ENCODE results near the gene PAK1.

Gene PAK1

DNA sequence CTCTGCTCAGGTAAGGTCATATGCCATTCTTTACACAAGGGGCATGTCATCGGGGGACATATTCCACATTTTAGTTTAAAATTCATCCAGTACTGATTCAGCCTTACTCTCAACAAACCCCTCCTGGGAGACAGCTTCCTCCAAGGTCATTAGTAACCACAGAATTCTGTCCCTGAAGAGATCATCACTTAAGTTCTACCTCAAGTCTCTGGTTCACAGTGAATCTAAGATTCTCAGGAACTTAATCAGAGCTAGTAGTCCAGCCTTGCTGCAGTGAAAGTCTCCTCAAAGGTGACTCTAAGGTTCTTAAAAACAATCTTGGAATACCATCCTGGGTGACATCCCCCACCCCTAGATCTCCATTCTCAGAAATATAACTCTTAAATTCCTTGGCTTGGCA is 153.5 kb downstream of the PAK1 start:
- no peak overlapping the region for H3K4me2 ChIP-seq (ENCODE audit: low read depth, low read length, poor library complexity, severe bottlenecking)
- no peaks in the 10 kb centered on the region for H3K9me2 ChIP-seq (replicated peaks; ENCODE audit: insufficient read depth, low read length)
- no peak overlapping the region for H2AFZ ChIP-seq (ENCODE audit: low read depth, low read length, severe bottlenecking)
- H3K36me3 ChIP-seq (ENCODE audit: low read length): no peaks in the 10 kb centered on the region
- no peaks in the 10 kb centered on the region for H3K27me3 ChIP-seq (ENCODE audit: low read length)
- H3K9me3 ChIP-seq (ENCODE audit: insufficient read depth, low read length): no peaks in the 10 kb centered on the region
- TF ChIP-seq, protein P1, sequence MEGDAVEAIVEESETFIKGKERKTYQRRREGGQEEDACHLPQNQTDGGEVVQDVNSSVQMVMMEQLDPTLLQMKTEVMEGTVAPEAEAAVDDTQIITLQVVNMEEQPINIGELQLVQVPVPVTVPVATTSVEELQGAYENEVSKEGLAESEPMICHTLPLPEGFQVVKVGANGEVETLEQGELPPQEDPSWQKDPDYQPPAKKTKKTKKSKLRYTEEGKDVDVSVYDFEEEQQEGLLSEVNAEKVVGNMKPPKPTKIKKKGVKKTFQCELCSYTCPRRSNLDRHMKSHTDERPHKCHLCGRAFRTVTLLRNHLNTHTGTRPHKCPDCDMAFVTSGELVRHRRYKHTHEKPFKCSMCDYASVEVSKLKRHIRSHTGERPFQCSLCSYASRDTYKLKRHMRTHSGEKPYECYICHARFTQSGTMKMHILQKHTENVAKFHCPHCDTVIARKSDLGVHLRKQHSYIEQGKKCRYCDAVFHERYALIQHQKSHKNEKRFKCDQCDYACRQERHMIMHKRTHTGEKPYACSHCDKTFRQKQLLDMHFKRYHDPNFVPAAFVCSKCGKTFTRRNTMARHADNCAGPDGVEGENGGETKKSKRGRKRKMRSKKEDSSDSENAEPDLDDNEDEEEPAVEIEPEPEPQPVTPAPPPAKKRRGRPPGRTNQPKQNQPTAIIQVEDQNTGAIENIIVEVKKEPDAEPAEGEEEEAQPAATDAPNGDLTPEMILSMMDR (IDR thresholded peaks at IDR 0.05; ENCODE audit: insufficient read depth, low read length, poor library complexity, severe bottlenecking): no peak
- TF ChIP-seq EZH2phosphoT487 (conservative IDR thresholded peaks at IDR 0.05; ENCODE audit: low read length): no peak
- no peaks in the 10 kb centered on the region for H4K20me1 ChIP-seq (ENCODE audit: low read depth, low read length)
- H3K27ac ChIP-seq (ENCODE audit: low read depth, low read length): no peak overlapping the region
- H3K9ac ChIP-seq (ENCODE audit: low read length): no peak overlapping the region
- no peaks in the 10 kb centered on the region for H3K79me2 ChIP-seq (ENCODE audit: insufficient read depth, low read length)
- H3K4me3 ChIP-seq (ENCODE audit: insufficient read depth, low read length, poor library complexity, severe bottlenecking): no peak overlapping the region
- no peaks in the 10 kb centered on the region for H3F3A ChIP-seq (ENCODE audit: insufficient read depth)

DNA sequence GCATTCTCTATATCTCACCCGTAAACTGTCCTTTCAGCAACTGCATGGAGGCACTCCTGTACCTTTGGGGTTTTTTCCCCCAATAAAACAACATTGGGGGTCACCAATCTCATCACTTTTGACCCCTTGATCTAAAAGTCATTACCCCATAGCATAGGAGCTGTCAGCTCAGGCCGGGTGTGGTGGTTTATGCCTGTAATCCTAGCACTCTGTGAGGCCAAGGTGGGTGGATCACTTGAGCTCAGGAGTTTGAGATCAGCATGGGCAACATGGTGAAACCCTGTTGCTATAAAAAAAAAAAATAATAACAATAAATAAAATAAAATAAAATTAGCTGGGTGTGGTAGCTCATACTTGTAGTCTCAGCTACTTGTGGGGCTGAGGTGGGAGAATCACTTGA is 155.3 kb downstream of the PAK1 start:
- no peak overlapping the region for H3K4me2 ChIP-seq (ENCODE audit: low read depth, low read length, poor library complexity, severe bottlenecking)
- H3K4me3 ChIP-seq (ENCODE audit: insufficient read depth, low read length, poor library complexity, severe bottlenecking): no peak overlapping the region

DNA sequence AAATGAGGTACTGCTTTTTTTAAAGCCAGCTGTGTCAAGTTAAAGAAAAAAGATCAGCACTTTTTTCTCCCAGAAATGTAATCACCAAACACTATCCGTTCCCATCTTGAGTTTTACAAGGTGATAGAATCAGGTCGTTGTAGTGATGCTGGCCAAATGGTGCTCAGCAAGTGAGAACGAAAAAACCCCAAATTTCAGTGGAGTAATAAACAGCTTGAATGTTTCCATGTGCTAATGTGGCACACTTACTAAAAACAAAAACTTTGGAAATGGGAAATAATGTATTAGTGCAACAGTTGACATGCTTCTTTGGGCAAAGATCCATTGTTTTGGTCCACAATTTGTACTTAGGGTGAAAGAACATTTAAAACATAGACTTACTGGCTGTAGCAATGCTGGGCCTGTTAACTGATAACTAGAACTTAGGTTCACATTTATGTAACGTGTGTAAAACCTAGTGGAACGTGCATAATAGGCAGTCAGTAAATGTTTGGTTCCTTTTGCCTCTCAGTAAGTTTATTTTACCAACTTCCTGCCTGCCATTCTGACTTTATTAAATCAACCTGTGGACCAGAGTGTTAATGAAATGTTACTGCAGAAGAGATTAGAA is 157.1 kb downstream of the PAK1 start:
- Histone ChIP-seq H3K36me3 (ENCODE audit: low read length) (no peaks in the 10 kb centered on the region), H3K27me3 (ENCODE audit: low read length) (no peaks in the 10 kb centered on the region), H3K79me2 (ENCODE audit: insufficient read depth, low read length) (no peaks in the 10 kb centered on the region), H3K9me2 (replicated peaks; ENCODE audit: insufficient read depth, low read length) (no peaks in the 10 kb centered on the region), H3K9ac (ENCODE audit: low read length) (no peak overlapping the region), H3K4me3 (ENCODE audit: insufficient read depth, low read length, poor library complexity, severe bottlenecking) (no peak overlapping the region), H4K20me1 (ENCODE audit: low read depth, low read length) (no peaks in the 10 kb centered on the region), H3F3A (ENCODE audit: insufficient read depth) (no peaks in the 10 kb centered on the region), H3K9me3 (ENCODE audit: insufficient read depth, low read length) (no peaks in the 10 kb centered on the region), H3K27ac (ENCODE audit: low read depth, low read length) (no peak overlapping the region), H3K4me2 (ENCODE audit: low read depth, low read length, poor library complexity, severe bottlenecking) (no peak overlapping the region), H2AFZ (ENCODE audit: low read depth, low read length, severe bottlenecking) (no peak overlapping the region)
- TF ChIP-seq, protein P1 (IDR thresholded peaks at IDR 0.05; ENCODE audit: insufficient read depth, low read length, poor library complexity, severe bottlenecking): no peak
- TF ChIP-seq EZH2phosphoT487 (conservative IDR thresholded peaks at IDR 0.05; ENCODE audit: low read length): no peak

More for the DNA sequence above, 155.3 kb downstream of the PAK1 start:
- Histone ChIP-seq H4K20me1 (ENCODE audit: low read depth, low read length) (no peaks in the 10 kb centered on the region), H3K9ac (ENCODE audit: low read length) (no peak overlapping the region), H3K27me3 (ENCODE audit: low read length) (no peaks in the 10 kb centered on the region), H2AFZ (ENCODE audit: low read depth, low read length, severe bottlenecking) (no peak overlapping the region), H3F3A (ENCODE audit: insufficient read depth) (no peaks in the 10 kb centered on the region), H3K9me2 (replicated peaks; ENCODE audit: insufficient read depth, low read length) (no peaks in the 10 kb centered on the region), H3K9me3 (ENCODE audit: insufficient read depth, low read length) (no peaks in the 10 kb centered on the region), H3K79me2 (ENCODE audit: insufficient read depth, low read length) (no peaks in the 10 kb centered on the region), H3K27ac (ENCODE audit: low read depth, low read length) (no peak overlapping the region), H3K36me3 (ENCODE audit: low read length) (no peaks in the 10 kb centered on the region)
- TF ChIP-seq, protein P1 (IDR thresholded peaks at IDR 0.05; ENCODE audit: insufficient read depth, low read length, poor library complexity, severe bottlenecking): no peak
- no peak for TF ChIP-seq EZH2phosphoT487 (conservative IDR thresholded peaks at IDR 0.05; ENCODE audit: low read length)

Data from SU-DHL-6 (cell line).